HepG2 (cell line): Measurements from ENCODE around the gene PCSK2. TPM values are rescaled to one million over a fixed set of nuclear protein-coding genes. Genes with fewer than 3 reads are reported as not detected.

Experiments used
- ATAC-seq: fragments of 200-7000 bp; cut with Tn5 transposase; 3 replicates; pipeline ENCODE4 v1.9.1; 2020; ENCODE audit warnings: mild to moderate bottlenecking, moderate library complexity
- BruUV-seq: library from RNA; stranded (reverse); fragments of 400-500 nt; replicated peaks from 2 replicates; lab custom pipeline; 2021; lab: Mats Ljungman, UMichigan
- CTCF ChIA-PET: fragments of 300-600 bp; formaldehyde crosslinking; extraction: SDS; loops from one replicate; lab custom pipeline; 2021; ENCODE audit warnings: low total read pairs, inconsistent platforms, low intra/inter-chr PET ratio; lab: Yijun Ruan, JAX
- POLR2A ChIA-PET: fragments of 350-600 bp; sonication (Branson Sonifier 250); formaldehyde crosslinking; loops from one replicate; lab custom pipeline; 2020; ENCODE audit warnings: antibody characterized with exemption, inconsistent platforms; lab: Yijun Ruan, JAX
- DNase-seq: peaks from one replicate; pipeline ENCODE4 v3.0.0-alpha.2; 2015; ENCODE audit warnings: low spot score
- FAIRE-seq: peaks from 3 replicates; lab custom pipeline; 2011; peaks lifted over from hg19 to GRCh38; lab: Jason Lieb, UNC
- H2AFZ ChIP-seq: one replicate; pipeline ENCODE4 v1.6.1; 2011; ENCODE audit warnings: low read length, inconsistent platforms
- H3K27ac ChIP-seq: fragments of 300-600 bp; 3 replicates; pipeline ENCODE4 v1.8.0; 2011; ENCODE audit warnings: mixed run types, mild to moderate bottlenecking, mixed read lengths, low read length, inconsistent platforms; ENCODE audit not compliant: insufficient read depth; ENCODE audit errors: extremely low read length
- H3K27me3 ChIP-seq, 2 experiments: fragments of 200-600 bp in 1 of 2; 2 replicates in 1 of 2; 3 replicates in 1 of 2; pipeline versions ENCODE4 v1.6.0 to v1.8.0; 2011; ENCODE audit warnings: low read length in 2 of 2, mild to moderate bottlenecking in 2 of 2, moderate library complexity in 2 of 2, inconsistent platforms in 1 of 2; ENCODE audit not compliant: insufficient read depth in 2 of 2, control insufficient read depth in 1 of 2
- H3K36me3 ChIP-seq, 2 experiments: fragments of 200-600 bp in 1 of 2; replicated peaks in 1 of 2; 2 replicates in 1 of 2; 3 replicates in 1 of 2; pipeline versions ENCODE4 v1.5.1 to v1.8.0; 2011; ENCODE audit warnings: low read length in 2 of 2, inconsistent platforms in 1 of 2; ENCODE audit not compliant: insufficient read depth in 2 of 2, control insufficient read depth in 1 of 2
- H3K4me1 ChIP-seq: 2 replicates; pipeline ENCODE4 v1.5.1; 2012; ENCODE audit warnings: low read length, inconsistent platforms; ENCODE audit not compliant: insufficient read depth
- H3K4me2 ChIP-seq: 2 replicates; pipeline ENCODE4 v1.6.0; 2011; ENCODE audit warnings: low read depth, low read length, inconsistent platforms
- H3K4me3 ChIP-seq, 3 experiments: fragments of 200-600 bp in 1 of 3; sonication (generic), shearing (Covaris generic) in 1 of 3; replicated peaks in 1 of 3; 2 replicates each; pipeline ENCODE4 v1.5.1; 2011 to 2016; ENCODE audit warnings: low read length in 3 of 3, inconsistent platforms in 2 of 3, low read depth in 2 of 3, mild to moderate bottlenecking in 2 of 3, control low read depth in 1 of 3, mixed read lengths in 1 of 3; ENCODE audit not compliant: insufficient read depth in 1 of 3
- H3K79me2 ChIP-seq: one replicate; pipeline ENCODE4 v1.6.1; 2011; ENCODE audit warnings: low read length, inconsistent platforms; ENCODE audit not compliant: insufficient read depth
- H3K9ac ChIP-seq: 2 replicates; pipeline ENCODE4 v1.6.0; 2011; ENCODE audit warnings: mild to moderate bottlenecking, low read depth, low read length, inconsistent platforms; ENCODE audit not compliant: insufficient read depth
- H3K9me3 ChIP-seq: 2 replicates; pipeline ENCODE4 v1.5.1; 2012; ENCODE audit warnings: mild to moderate bottlenecking, low read length
- H4K20me1 ChIP-seq: 2 replicates; pipeline ENCODE4 v1.6.0; 2011; ENCODE audit warnings: inconsistent platforms, mild to moderate bottlenecking, low read length, moderate library complexity; ENCODE audit not compliant: insufficient read depth
- E2F2 ChIP-seq: sonication (generic); formaldehyde crosslinking; IDR thresholded peaks from 2 replicates; pipeline ENCODE4 v1.4.0; 2020; ENCODE audit warnings: missing genetic modification reagents, borderline replicate concordance
- HHEX ChIP-seq: IDR thresholded peaks from 2 replicates; pipeline ENCODE4 v1.6.1; 2016; ENCODE audit warnings: control low read depth
- MIXL1 ChIP-seq: IDR thresholded peaks from 2 replicates; pipeline ENCODE4 v1.6.1; 2016
- MTA3 ChIP-seq: sonication (generic); formaldehyde crosslinking; IDR thresholded peaks from 2 replicates; pipeline ENCODE4 v1.4.0; 2020; ENCODE audit warnings: missing genetic modification reagents
- NFYB ChIP-seq: sonication (generic); formaldehyde crosslinking; IDR thresholded peaks from 2 replicates; pipeline ENCODE4 v1.4.0; 2020; ENCODE audit warnings: missing genetic modification reagents
- NR2F1 ChIP-seq, 2 experiments: fragments of 450-650 bp in 1 of 2; formaldehyde crosslinking in 1 of 2; IDR thresholded peaks; 2 replicates each; pipeline versions ENCODE4 v1.5.0 to v1.6.1; 2016 to 2020; ENCODE audit warnings: mild to moderate bottlenecking in 1 of 2, missing compliant biosample characterization in 1 of 2, missing genetic modification reagents in 1 of 2, moderate library complexity in 1 of 2
- ONECUT2 ChIP-seq: sonication (generic); formaldehyde crosslinking; IDR thresholded peaks from 2 replicates; pipeline ENCODE4 v1.4.0; 2020; ENCODE audit warnings: missing genetic modification reagents
- RXRA ChIP-seq: sonication (generic); formaldehyde crosslinking; IDR thresholded peaks from 2 replicates; pipeline ENCODE4 v1.5.1; 2020; ENCODE audit warnings: missing genetic modification reagents
- SSRP1 ChIP-seq: IDR thresholded peaks from 2 replicates; pipeline ENCODE4 v1.6.1; 2016; ENCODE audit warnings: control low read depth
- TOPORS ChIP-seq: sonication (generic); formaldehyde crosslinking; IDR thresholded peaks from 2 replicates; pipeline ENCODE4 v1.8.0; 2023; ENCODE audit warnings: mild to moderate bottlenecking, missing genetic modification reagents
- ZNF331 ChIP-seq: sonication (generic); formaldehyde crosslinking; IDR thresholded peaks from 2 replicates; pipeline ENCODE4 v1.4.0; 2020; ENCODE audit warnings: missing genetic modification reagents
- ZNF430 ChIP-seq: sonication (generic); formaldehyde crosslinking; IDR thresholded peaks from 2 replicates; pipeline ENCODE4 v1.9.0; 2021; ENCODE audit warnings: mild to moderate bottlenecking, missing genetic modification reagents
- ZNF670 ChIP-seq: sonication (generic); formaldehyde crosslinking; IDR thresholded peaks from 2 replicates; pipeline ENCODE4 v1.8.0; 2022; ENCODE audit warnings: mild to moderate bottlenecking, missing genetic modification reagents, borderline replicate concordance
- ZNF777 ChIP-seq: sonication (generic); formaldehyde crosslinking; IDR thresholded peaks from 2 replicates; pipeline ENCODE4 v1.4.0; 2020; ENCODE audit warnings: missing genetic modification reagents
- ZNF879 ChIP-seq: sonication (generic); formaldehyde crosslinking; IDR thresholded peaks from 2 replicates; pipeline ENCODE4 v1.8.1; 2023; ENCODE audit warnings: missing genetic modification reagents
- ZNF891 ChIP-seq: sonication (generic); formaldehyde crosslinking; IDR thresholded peaks from 2 replicates; pipeline ENCODE4 v1.5.0; 2020; ENCODE audit warnings: mild to moderate bottlenecking, missing genetic modification reagents
- WGBS: methylation state at CpG from one replicate; pipeline ENCODE4 v1.1.6; 2017; ENCODE audit warnings: low lambda C conversion rate; 5-methylcytosine and 5-hydroxymethylcytosine counted together
- in situ Hi-C: cut with HindIII; loops from 2 replicates; pipeline ENCODE4 v1.10.0; 2017; ENCODE audit warnings: low pct_unique_long_range_greater_than_20kb; ENCODE audit not compliant: extremely low pct_ligation_motif_present
- intact Hi-C: fragments of 100-400 bp; cut with micrococcal nuclease; formaldehyde crosslinking; loops from one replicate; pipeline ENCODE4 v1.10.0; 2022; ENCODE audit not compliant: unreplicated experiment
- polyA plus RNA-seq, 8 experiments: library from polyadenylated mRNA; depleted of rRNA in 3 of 8; stranded (reverse) in 7 of 8; unstranded in 1 of 8; fragments of >200 nt; fragmentation: Illumina TruSeq in 4 of 8; extraction: Trizol in 4 of 8; gene quantifications; 2 replicates each; pipeline versions ENCODE4 v1.2.1 to v1.2.3, GENCODE V29; 2011 to 2016; ENCODE audit warnings: low read depth in 4 of 8, missing spikeins in 1 of 8, mixed read lengths in 1 of 8; ENCODE audit not compliant: insufficient read depth in 1 of 8
- total RNA-seq, 5 experiments: library from RNA; depleted of rRNA; stranded (reverse); fragments of >200 nt; fragmentation: Illumina TruSeq; extraction: Trizol; gene quantifications; 2 replicates each; pipeline ENCODE4 v1.2.3, GENCODE V29; 2016; ENCODE audit warnings: low read depth in 1 of 5
- TF ChIP-seq, protein P1 (sequence below): sonication (generic); formaldehyde crosslinking; IDR thresholded peaks from 2 replicates; pipeline ENCODE4 v1.5.1; 2020; ENCODE audit warnings: missing genetic modification reagents, mild to moderate bottlenecking, borderline replicate concordance

The PCSK2 gene
- total and polyA plus RNA-seq, 2 of the 13 experiments (the other 11 are each of a cell fraction or from before 2014, with no cell fraction given): not detected

DNA sequence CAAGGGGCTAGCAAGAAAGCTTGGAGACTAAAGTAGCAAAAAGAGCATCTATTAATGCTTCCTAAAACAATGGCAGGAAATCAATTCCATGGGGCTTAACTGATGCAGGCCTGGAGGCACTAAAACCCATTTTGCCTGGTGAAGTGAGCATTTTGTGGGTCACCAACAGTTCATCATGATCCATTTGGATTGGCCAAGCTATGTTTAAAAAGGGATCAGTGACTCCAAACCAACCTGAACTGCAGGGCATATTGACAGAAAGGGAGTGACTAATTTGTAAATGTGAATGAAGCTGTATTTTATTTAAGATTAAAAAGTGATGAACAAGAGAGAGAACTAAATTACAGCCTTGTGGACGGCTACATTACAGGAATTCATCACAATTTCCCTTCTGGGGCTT, 132.0 kb downstream of the PCSK2 start:
- CTCF ChIA-PET: no interaction called here
- in situ Hi-C loops: no loop called here
- 2% methylated on average over 1 of the region's 1 CpG for WGBS

More for the DNA sequence above, 132.0 kb downstream of the PCSK2 start:
- Histone ChIP-seq H2AFZ (no peak overlapping the region), H3K9ac (no peak overlapping the region), H3K4me3 (no peak overlapping the region), H3K27ac (no peak overlapping the region), H4K20me1 (no peaks in the 10 kb centered on the region), H3K79me2 (no peaks in the 10 kb centered on the region), H3K36me3 (no peaks in the 10 kb centered on the region), H3K4me2 (no peak overlapping the region), H3K4me1 (no peaks in the 10 kb centered on the region), H3K9me3 (no peaks in the 10 kb centered on the region), H3K27me3 (0 out of 5 replicates have a peak, but pooled peaks cover 0 to 2% of the 10 kb centered on the region in 2 experiments)
- POLR2A ChIA-PET: no interaction called here
- DNase-seq: no peak
- TF ChIP-seq ZNF430 (CRISPR knock-in tag) (no peak), ONECUT2 (CRISPR knock-in tag) (no peak), MIXL1 (no peak), ZNF670 (CRISPR knock-in tag) (no peak), RXRA (CRISPR knock-in tag) (no peak), SSRP1 (CRISPR knock-in tag) (no peak), ZNF331 (CRISPR knock-in tag) (no peak), NFYB (CRISPR knock-in tag) (no peak), ZNF777 (CRISPR knock-in tag) (no peak), E2F2 (CRISPR knock-in tag) (no peak), ZNF879 (no peak), MTA3 (CRISPR knock-in tag) (no peak), NR2F1 (CRISPR knock-in tag; IDR thresholded peaks at IDR 0.05) (no peak), TOPORS (CRISPR knock-in tag) (no peak), ZNF891 (CRISPR knock-in tag) (no peak), HHEX (CRISPR knock-in tag) (no peak)
- TF ChIP-seq, protein P1, sequence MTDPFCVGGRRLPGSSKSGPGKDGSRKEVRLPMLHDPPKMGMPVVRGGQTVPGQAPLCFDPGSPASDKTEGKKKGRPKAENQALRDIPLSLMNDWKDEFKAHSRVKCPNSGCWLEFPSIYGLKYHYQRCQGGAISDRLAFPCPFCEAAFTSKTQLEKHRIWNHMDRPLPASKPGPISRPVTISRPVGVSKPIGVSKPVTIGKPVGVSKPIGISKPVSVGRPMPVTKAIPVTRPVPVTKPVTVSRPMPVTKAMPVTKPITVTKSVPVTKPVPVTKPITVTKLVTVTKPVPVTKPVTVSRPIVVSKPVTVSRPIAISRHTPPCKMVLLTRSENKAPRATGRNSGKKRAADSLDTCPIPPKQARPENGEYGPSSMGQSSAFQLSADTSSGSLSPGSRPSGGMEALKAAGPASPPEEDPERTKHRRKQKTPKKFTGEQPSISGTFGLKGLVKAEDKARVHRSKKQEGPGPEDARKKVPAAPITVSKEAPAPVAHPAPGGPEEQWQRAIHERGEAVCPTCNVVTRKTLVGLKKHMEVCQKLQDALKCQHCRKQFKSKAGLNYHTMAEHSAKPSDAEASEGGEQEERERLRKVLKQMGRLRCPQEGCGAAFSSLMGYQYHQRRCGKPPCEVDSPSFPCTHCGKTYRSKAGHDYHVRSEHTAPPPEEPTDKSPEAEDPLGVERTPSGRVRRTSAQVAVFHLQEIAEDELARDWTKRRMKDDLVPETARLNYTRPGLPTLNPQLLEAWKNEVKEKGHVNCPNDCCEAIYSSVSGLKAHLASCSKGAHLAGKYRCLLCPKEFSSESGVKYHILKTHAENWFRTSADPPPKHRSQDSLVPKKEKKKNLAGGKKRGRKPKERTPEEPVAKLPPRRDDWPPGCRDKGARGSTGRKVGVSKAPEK (CRISPR knock-in tag): no peak
- no TSS peak for BruUV-seq
- FAIRE-seq: no peak
- intact Hi-C loops: no loop called here
- ATAC-seq: no peak
